ENCODE measurements around the gene ITGA4.

The ITGA4 gene

GRCh38 chr2:181570833-181571661 is 113.9 kb downstream of the ITGA4 start:
- DNase-seq (ENCODE audit: low read depth in 1 of 2, low spot score in 1 of 2) = no peak

- no peak for DNase-seq (ENCODE audit: low read depth in 1 of 2, low spot score in 1 of 2)
These were observed 116.1 kb downstream of the ITGA4 start for GRCh38 chr2:181573140-181573736.

GRCh38 chr2:181574321-181574720 is 117.1 kb downstream of the ITGA4 start:
- DNase-seq (ENCODE audit: low read depth in 1 of 2, low spot score in 1 of 2) = no peak

GRCh38 chr2:181575024-181575649 is 118.0 kb downstream of the ITGA4 start:
- no peak for DNase-seq (ENCODE audit: low read depth in 1 of 2, low spot score in 1 of 2)

GRCh38 chr2:181575650-181576025 is 118.5 kb downstream of the ITGA4 start:
- DNase-seq (ENCODE audit: low read depth in 1 of 2, low spot score in 1 of 2) = no peak

- DNase-seq (ENCODE audit: low read depth in 1 of 2, low spot score in 1 of 2) = no peak
These were observed 119.2 kb downstream of the ITGA4 start for GRCh38 chr2:181576431-181576830.

- no peak for DNase-seq (ENCODE audit: low read depth in 1 of 2, low spot score in 1 of 2)
These were observed 121.6 kb downstream of the ITGA4 start for GRCh38 chr2:181578829-181579228.

- DNase-seq (ENCODE audit: low read depth in 1 of 2, low spot score in 1 of 2) = no peak
These were observed 124.3 kb downstream of the ITGA4 start for GRCh38 chr2:181581534-181581933.

GRCh38 chr2:181585732-181586131 is 128.5 kb downstream of the ITGA4 start:
- no peak for DNase-seq (ENCODE audit: low read depth in 1 of 2, low spot score in 1 of 2)

Measured in activated CD4-positive, alpha-beta T cell treated with anti-CD3 and anti-CD28 coated beads, Interleukin-2, amount 50 U/mL, for 24 hours (primary cell).